Tibial nerve (tissue), 4 donors: Measurements from ENCODE around the gene PPP6R1. TPM values are rescaled to one million over a fixed set of nuclear protein-coding genes. Genes with fewer than 3 reads are reported as not detected.
A peak's percentile ranks its signal among the peaks of the same experiment; 100 is the strongest.

Experiments
- DNase-seq, 2 donors: peaks; one replicate each; pipeline ENCODE4 v3.0.0-alpha.2; 2019; ENCODE audit warnings: low spot score in 2 of 2
- H3K27ac ChIP-seq, 4 donors: fragments of 200-600 bp; sonication (generic) in 3 of 4; one replicate each; pipeline ENCODE4 v1.5.1; 2017 to 2019; ENCODE audit warnings: mild to moderate bottlenecking in 1 of 4
- H3K27me3 ChIP-seq, 2 donors: fragments of 200-600 bp; sonication (generic) in 1 of 2; one replicate each; pipeline versions ENCODE4 v1.5.1 to v1.6.0; 2017 to 2019
- H3K36me3 ChIP-seq, 3 donors: fragments of 200-600 bp; sonication (generic); one replicate each; pipeline ENCODE4 v1.5.1; 2018 to 2019
- H3K4me1 ChIP-seq, 4 donors: fragments of 200-600 bp; sonication (generic) in 3 of 4; one replicate each; pipeline ENCODE4 v1.5.1; 2017 to 2019
- H3K4me3 ChIP-seq, 4 donors: fragments of 200-600 bp; sonication (generic) in 3 of 4; one replicate each; pipeline ENCODE4 v1.5.1; 2017 to 2019; ENCODE audit warnings: mild to moderate bottlenecking in 1 of 4, moderate library complexity in 1 of 4
- H3K9me3 ChIP-seq, 4 donors: fragments of 200-600 bp; sonication (generic) in 3 of 4; one replicate each; pipeline ENCODE4 v1.5.1; 2017 to 2019
- EP300 ChIP-seq, 2 donors: sonication (generic); formaldehyde crosslinking; IDR thresholded peaks; one replicate each; pipeline ENCODE4 v1.6.1; 2017; ENCODE audit warnings: antibody characterized with exemption in 2 of 2, mild to moderate bottlenecking in 1 of 2
- POLR2A ChIP-seq, 2 donors: fragments of 450-650 bp; IDR thresholded peaks; one replicate each; pipeline ENCODE4 v1.6.1; 2017; ENCODE audit warnings: antibody characterized with exemption in 2 of 2, mild to moderate bottlenecking in 2 of 2, moderate library complexity in 2 of 2
- WGBS, 2 donors: methylation state at CpG; one replicate each; pipeline ENCODE4 v1.1.5; 2018; 5-methylcytosine and 5-hydroxymethylcytosine counted together
- total RNA-seq, 4 donors: library from RNA; depleted of rRNA; stranded (reverse); fragments of >200 nt; gene quantifications; one replicate each; pipeline ENCODE4 v1.1.0, GENCODE V29; 2016
- TF ChIP-seq, protein P1 (sequence below), 5 experiments: fragments of 200-600 bp in 3 of 5; fragments of 450-650 bp in 2 of 5; sonication (generic) in 3 of 5; IDR thresholded peaks; one replicate each; pipeline ENCODE4 v1.5.1; 2016 to 2019; ENCODE audit warnings: antibody characterized with exemption in 5 of 5, mild to moderate bottlenecking in 3 of 5, moderate library complexity in 2 of 5

PPP6R1 gene
- total RNA-seq, 4 donors from 2014 or later, result 35.4 to 56.7 (median 40.7) TPM

DNA sequence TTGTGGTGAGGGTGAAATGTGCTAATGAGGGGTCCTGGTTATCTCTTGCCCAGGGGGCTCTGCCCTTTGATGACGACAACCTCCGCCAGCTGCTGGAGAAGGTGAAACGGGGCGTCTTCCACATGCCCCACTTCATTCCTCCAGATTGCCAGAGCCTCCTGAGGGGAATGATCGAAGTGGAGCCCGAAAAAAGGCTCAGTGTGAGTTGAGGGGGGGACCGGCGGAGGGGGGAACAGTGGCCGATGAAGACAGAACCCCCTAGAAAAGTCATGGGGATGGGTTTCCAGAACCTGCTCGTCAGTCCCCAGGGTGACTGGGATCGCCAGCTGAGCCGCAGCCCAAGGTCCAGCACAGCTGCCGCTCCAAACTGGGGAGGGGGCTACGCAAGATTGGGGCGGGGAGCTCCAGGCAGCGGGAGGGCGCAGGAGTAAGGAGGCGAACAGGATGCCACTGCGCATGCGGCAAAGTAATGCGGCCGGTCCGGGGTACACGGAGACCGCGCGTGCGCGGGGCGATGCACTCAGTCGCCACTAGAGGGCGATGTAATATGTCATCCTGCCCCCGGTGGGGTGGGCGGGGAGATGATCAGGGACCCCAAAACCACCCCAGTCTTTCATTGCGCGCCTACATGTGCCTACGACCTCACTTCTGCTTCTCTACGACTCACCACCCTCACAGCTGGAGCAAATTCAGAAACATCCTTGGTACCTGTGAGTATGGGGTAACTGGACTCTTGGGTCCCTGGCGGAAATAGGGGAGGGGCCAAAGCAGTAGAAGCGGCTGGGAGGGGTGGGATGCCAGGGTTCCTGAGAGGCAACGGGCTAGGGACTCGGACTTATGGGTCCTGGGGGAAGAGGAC is 42.9 kb upstream of the PPP6R1 start:
- H3K4me3 ChIP-seq, result peak overlapping the region; percentile 6 to 43 (median 36)
- peak; percentile 73 to 82 for DNase-seq
- H3K27ac ChIP-seq, result peak overlapping the region in 2 of 4 donors; percentile 19 to 55

DNA sequence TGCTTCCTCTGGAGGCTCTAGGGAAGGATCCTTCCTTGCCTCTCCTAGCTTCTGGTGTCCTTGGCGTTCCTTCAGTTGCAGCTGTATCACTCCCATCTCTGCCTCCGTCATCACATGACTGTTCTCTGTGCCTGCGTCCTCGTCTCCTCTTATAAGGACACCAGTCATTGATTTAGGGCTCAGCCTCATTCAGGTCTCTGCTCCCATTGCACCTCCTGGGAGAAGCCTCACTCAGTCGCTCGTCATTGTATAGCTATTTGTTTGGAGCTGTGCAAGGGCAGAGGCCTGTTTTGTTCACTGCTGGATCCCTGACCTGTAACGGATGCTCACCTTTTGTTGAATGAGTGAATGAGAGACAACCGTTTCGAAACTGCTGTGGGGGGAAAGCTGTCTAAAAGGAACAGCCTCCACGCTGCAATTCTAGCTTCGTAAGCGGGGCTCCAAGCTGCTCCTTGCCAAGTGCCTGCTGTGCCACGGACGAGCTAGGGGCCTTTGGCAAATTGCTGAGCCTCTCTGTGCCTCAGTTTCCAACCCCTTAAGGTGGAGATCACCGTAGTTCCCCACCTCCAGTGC is 42.2 kb upstream of the PPP6R1 start:
- H3K36me3 ChIP-seq, result peaks cover 0 to 42% (median 0%) of the 10 kb centered on the region in 3 donors
- H3K27ac ChIP-seq, result no peak overlapping the region
- H3K4me1 ChIP-seq, result peaks cover 0 to 11% (median 3%) of the 10 kb centered on the region in 4 donors
- no peak overlapping the region for H3K4me3 ChIP-seq
- no peaks in the 10 kb centered on the region for H3K9me3 ChIP-seq
- TF ChIP-seq, protein P1, sequence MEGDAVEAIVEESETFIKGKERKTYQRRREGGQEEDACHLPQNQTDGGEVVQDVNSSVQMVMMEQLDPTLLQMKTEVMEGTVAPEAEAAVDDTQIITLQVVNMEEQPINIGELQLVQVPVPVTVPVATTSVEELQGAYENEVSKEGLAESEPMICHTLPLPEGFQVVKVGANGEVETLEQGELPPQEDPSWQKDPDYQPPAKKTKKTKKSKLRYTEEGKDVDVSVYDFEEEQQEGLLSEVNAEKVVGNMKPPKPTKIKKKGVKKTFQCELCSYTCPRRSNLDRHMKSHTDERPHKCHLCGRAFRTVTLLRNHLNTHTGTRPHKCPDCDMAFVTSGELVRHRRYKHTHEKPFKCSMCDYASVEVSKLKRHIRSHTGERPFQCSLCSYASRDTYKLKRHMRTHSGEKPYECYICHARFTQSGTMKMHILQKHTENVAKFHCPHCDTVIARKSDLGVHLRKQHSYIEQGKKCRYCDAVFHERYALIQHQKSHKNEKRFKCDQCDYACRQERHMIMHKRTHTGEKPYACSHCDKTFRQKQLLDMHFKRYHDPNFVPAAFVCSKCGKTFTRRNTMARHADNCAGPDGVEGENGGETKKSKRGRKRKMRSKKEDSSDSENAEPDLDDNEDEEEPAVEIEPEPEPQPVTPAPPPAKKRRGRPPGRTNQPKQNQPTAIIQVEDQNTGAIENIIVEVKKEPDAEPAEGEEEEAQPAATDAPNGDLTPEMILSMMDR (IDR thresholded peaks at IDR 0.05), result no peak
- TF ChIP-seq POLR2A (IDR thresholded peaks at IDR 0.05) (no peak), EP300 (IDR thresholded peaks at IDR 0.05) (no peak)
- DNase-seq, result no peak
- 67 to 70% methylated on average over 15 of the region's 15 CpGs for WGBS, 2 donors
- no peaks in the 10 kb centered on the region for H3K27me3 ChIP-seq

More for the DNA sequence above, 42.9 kb upstream of the PPP6R1 start:
- Histone ChIP-seq H3K4me1 (peaks cover 0 to 11% (median 3%) of the 10 kb centered on the region in 4 donors), H3K36me3 (peaks cover 0 to 43% (median 0%) of the 10 kb centered on the region in 3 donors), H3K9me3 (no peaks in the 10 kb centered on the region), H3K27me3 (no peaks in the 10 kb centered on the region)
- TF ChIP-seq POLR2A (IDR thresholded peaks at IDR 0.05) (no peak), EP300 (IDR thresholded peaks at IDR 0.05) (peak; percentile 24 to 40)
- TF ChIP-seq, protein P1 (IDR thresholded peaks at IDR 0.05), result peak; percentile 95 to 98 (median 96)
- WGBS, 2 donors, result 15 to 28% methylated on average over 21 to 37 of the region's 42 CpGs

DNA sequence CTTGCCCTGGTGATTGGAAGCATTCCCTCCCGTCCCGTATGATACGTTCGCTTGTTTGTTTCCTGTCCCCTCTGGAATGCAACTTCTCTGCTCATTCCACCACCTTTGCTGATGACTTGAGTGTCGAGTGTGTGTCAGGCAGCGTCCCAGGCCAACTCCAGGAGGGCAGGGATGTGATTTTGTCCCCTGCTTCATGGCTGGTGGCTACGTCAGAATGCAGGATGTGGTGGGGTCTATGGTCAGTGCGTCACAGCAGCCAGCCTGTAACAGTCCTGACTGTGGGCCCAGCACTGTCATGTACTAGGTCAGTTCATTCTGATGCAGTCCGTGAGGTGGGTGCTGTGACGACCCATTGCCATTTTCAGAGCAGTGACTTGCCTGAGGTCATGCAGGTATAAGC is 41.2 kb upstream of the PPP6R1 start:
- TF ChIP-seq EP300 (IDR thresholded peaks at IDR 0.05), result no peak
- TF ChIP-seq POLR2A (IDR thresholded peaks at IDR 0.05), result no peak
- TF ChIP-seq, protein P1 (IDR thresholded peaks at IDR 0.05), result no peak
- Histone ChIP-seq H3K4me1 (peaks cover 0 to 11% (median 3%) of the 10 kb centered on the region in 4 donors), H3K4me3 (no peak overlapping the region), H3K36me3 (peaks cover 0 to 43% (median 0%) of the 10 kb centered on the region in 3 donors), H3K9me3 (no peaks in the 10 kb centered on the region), H3K27me3 (no peaks in the 10 kb centered on the region), H3K27ac (no peak overlapping the region)
- no peak for DNase-seq
- WGBS, 2 donors, result 82 to 86% methylated on average over 8 to 10 of the region's 10 CpGs

DNA sequence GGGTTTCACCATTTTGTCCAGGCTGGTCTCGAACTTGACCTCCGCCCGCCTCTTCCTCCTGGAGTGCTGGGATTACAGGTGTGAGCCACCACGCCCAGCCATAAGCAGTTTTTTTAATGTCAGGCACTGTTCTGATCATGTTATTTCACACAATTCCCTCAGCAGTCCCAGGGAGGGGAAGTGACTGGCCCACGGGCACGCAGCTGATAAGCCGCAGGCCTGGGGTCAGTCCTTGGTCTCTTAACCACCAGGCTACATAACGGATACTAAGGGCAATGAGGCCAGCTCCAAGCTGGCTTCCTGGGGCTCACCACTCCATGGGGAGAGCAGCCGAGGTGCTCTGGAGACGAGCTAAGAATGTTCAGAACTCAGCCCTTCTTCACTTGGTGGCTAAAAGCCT is 38.5 kb upstream of the PPP6R1 start:
- no peak for DNase-seq
- TF ChIP-seq, protein P1 (IDR thresholded peaks at IDR 0.05), result no peak
- TF ChIP-seq POLR2A (IDR thresholded peaks at IDR 0.05), result no peak
- no peak for TF ChIP-seq EP300 (IDR thresholded peaks at IDR 0.05)
- WGBS, 2 donors, result 84 to 91% methylated on average over 10 of the region's 10 CpGs
- Histone ChIP-seq H3K36me3 (peaks cover 0 to 41% (median 0%) of the 10 kb centered on the region in 3 donors), H3K4me3 (no peak overlapping the region), H3K9me3 (no peaks in the 10 kb centered on the region), H3K4me1 (peaks cover 0 to 11% (median 3%) of the 10 kb centered on the region in 4 donors), H3K27ac (no peak overlapping the region), H3K27me3 (no peaks in the 10 kb centered on the region)
